Stimulated activated CD4-positive, alpha-beta T cell treated with anti-CD3 and anti-CD28 coated beads, Interleukin-1b, Interleukin-23, amount 100 ng/mL, for 4 hours (primary cell): ENCODE measurements around the gene ANXA2.
A peak's percentile ranks its signal among the peaks of the same experiment; 100 is the strongest.
"Not testable (repeated sequence)": the region's sequence is repeated elsewhere in the genome, so short reads cannot be mapped to it uniquely, and the experiment has no call there.

Experiments
- DNase-seq, 2 donors: peaks; one replicate each; pipeline ENCODE4 v3.0.0-alpha.2; 2020; ENCODE audit warnings: low read depth in 2 of 2

ANXA2 gene

GRCh38 chr15:60343221-60343970 is 54.4 kb downstream of the ANXA2 start:
- no peak for DNase-seq

GRCh38 chr15:60340207-60340921 is 57.4 kb downstream of the ANXA2 start:
- no peak for DNase-seq

- no peak for DNase-seq
These were observed 58.5 kb downstream of the ANXA2 start for GRCh38 chr15:60339236-60339635.

GRCh38 chr15:60338810-60339209 is 59.0 kb downstream of the ANXA2 start:
- no peak for DNase-seq

- no peak for DNase-seq
These were observed 60.7 kb downstream of the ANXA2 start for GRCh38 chr15:60337076-60337475.

GRCh38 chr15:60335296-60335695 is 62.5 kb downstream of the ANXA2 start:
- not testable (repeated sequence) for DNase-seq

GRCh38 chr15:60328852-60329443 is 68.8 kb downstream of the ANXA2 start:
- peak in 1 of 2 donors; percentile 3 for DNase-seq

- peak in 1 of 2 donors; percentile 15 for DNase-seq
These were observed 70.7 kb downstream of the ANXA2 start for GRCh38 chr15:60326824-60327654.

- no peak for DNase-seq
These were observed 71.4 kb downstream of the ANXA2 start for GRCh38 chr15:60326343-60326742.

- DNase-seq, result no peak
These were observed 71.9 kb downstream of the ANXA2 start for GRCh38 chr15:60325905-60326304.

- DNase-seq, result no peak
These were observed 72.9 kb downstream of the ANXA2 start for GRCh38 chr15:60324706-60325438.

GRCh38 chr15:60323322-60323721 is 74.5 kb downstream of the ANXA2 start:
- no peak for DNase-seq

- DNase-seq, result no peak
These were observed 77.4 kb downstream of the ANXA2 start for GRCh38 chr15:60320365-60320764.

- no peak for DNase-seq
These were observed 79.4 kb downstream of the ANXA2 start for GRCh38 chr15:60318216-60318867.

GRCh38 chr15:60316961-60317360 is 80.8 kb downstream of the ANXA2 start:
- no peak for DNase-seq

- no peak for DNase-seq
These were observed 81.9 kb downstream of the ANXA2 start for GRCh38 chr15:60315878-60316277.

GRCh38 chr15:60313906-60314305 is 83.9 kb downstream of the ANXA2 start:
- DNase-seq, result no peak

GRCh38 chr15:60307034-60307433 is 90.8 kb downstream of the ANXA2 start:
- DNase-seq, result no peak

- DNase-seq, result no peak
These were observed 96.8 kb downstream of the ANXA2 start for GRCh38 chr15:60301024-60301423.

- no peak for DNase-seq
These were observed 98.2 kb downstream of the ANXA2 start for GRCh38 chr15:60299452-60300047.
